H1 (cell line): ENCODE results near the gene IFNG-AS1. TPM values are rescaled to one million over a fixed set of nuclear protein-coding genes. Genes with fewer than 3 reads are reported as not detected.

Experiments used
- BACH1 ChIP-seq: IDR thresholded peaks from 2 replicates; pipeline ENCODE4 v1.6.1; 2012; ENCODE audit warnings: low read length, improper control_type of control experiment
- CHD7 ChIP-seq: fragments of 300-600 bp; sonication (generic); IDR thresholded peaks from 2 replicates; pipeline ENCODE4 v1.7.1; 2012; ENCODE audit warnings: low read length, moderate library complexity, mild to moderate bottlenecking, inconsistent platforms; ENCODE audit not compliant: insufficient replicate concordance
- SIN3A ChIP-seq, 2 experiments: IDR thresholded peaks in 1 of 2; conservative IDR thresholded peaks in 1 of 2; 2 replicates each; pipeline ENCODE4 v1.6.1; 2011 to 2012; ENCODE audit warnings: low read length in 2 of 2, improper control_type of control experiment in 1 of 2, low read depth in 1 of 2, mild to moderate bottlenecking in 1 of 2
- polyA plus RNA-seq, 7 experiments: library from polyadenylated mRNA; depleted of rRNA in 3 of 7; stranded (reverse) in 5 of 7; unstranded in 2 of 7; fragments of >200 nt in 5 of 7; fragments of 200-250 nt in 2 of 7; gene quantifications; 1 replicate in 5 of 7; 2 replicates in 1 of 7; 4 replicates in 1 of 7; pipeline versions ENCODE4 v1.2.1 to v1.2.3, GENCODE V29; 2011 to 2013; ENCODE audit warnings: missing spikeins in 2 of 7, mixed read lengths in 2 of 7
- total RNA-seq: library from RNA; stranded (reverse); fragmentation: NEBNext Ultra II Directional; extraction: Animal tissue kit (Norgen Biotek cat#: 25700); gene quantifications from 2 replicates; pipeline ENCODE4 v1.2.1, GENCODE V29; 2021
- TF ChIP-seq, protein P1 (sequence below): IDR thresholded peaks from 2 replicates; pipeline ENCODE4 v1.6.1; 2012; ENCODE audit warnings: low read length, inconsistent platforms

The IFNG-AS1 gene
- total and polyA plus RNA-seq, 2 of the 8 experiments (the other 6 are each of a cell fraction or from before 2014, with no cell fraction given): not detected

DNA sequence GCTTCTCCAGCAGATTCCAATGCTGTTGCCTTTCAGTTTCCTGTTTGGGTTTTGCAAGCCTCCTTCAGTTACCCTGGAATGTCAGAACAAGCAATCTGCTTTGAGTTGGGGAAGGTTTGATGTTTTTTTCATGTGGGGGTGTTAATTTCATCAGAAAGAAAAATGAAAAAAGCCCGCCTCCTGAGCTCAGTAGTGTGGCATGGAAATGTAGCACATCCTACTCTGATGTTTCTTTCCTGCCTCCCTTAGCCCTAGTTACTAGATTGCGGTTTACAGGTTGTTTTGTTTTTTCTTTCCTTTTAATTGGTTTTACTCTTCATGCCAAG, 22.6 kb downstream of the IFNG-AS1 start (continued):
- TF ChIP-seq CHD7 (no peak), SIN3A (conservative IDR thresholded peaks at IDR 0.05 in 1 of 2, IDR thresholded peaks at IDR 0.05 in 1 of 2; ENCODE audit: low read depth in 1 of 2, low read length in 2 of 2) (no peak), BACH1 (no peak)
- TF ChIP-seq, protein P1, sequence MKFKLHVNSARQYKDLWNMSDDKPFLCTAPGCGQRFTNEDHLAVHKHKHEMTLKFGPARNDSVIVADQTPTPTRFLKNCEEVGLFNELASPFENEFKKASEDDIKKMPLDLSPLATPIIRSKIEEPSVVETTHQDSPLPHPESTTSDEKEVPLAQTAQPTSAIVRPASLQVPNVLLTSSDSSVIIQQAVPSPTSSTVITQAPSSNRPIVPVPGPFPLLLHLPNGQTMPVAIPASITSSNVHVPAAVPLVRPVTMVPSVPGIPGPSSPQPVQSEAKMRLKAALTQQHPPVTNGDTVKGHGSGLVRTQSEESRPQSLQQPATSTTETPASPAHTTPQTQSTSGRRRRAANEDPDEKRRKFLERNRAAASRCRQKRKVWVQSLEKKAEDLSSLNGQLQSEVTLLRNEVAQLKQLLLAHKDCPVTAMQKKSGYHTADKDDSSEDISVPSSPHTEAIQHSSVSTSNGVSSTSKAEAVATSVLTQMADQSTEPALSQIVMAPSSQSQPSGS: no peak
- TF ChIP-seq, all 59 proteins: peak for 0
